ENCODE results near the gene DNAJB2. TPM values are rescaled to one million over a fixed set of nuclear protein-coding genes. Genes with fewer than 3 reads are reported as not detected.

Gene DNAJB2
- total and polyA plus RNA-seq, 2 of the 8 experiments (the other 6 are each of a cell fraction or from before 2014, with no cell fraction given) = 21.0 to 26.3 TPM

GRCh38 chr2:219261024-219261855, 17.9 kb upstream of the DNAJB2 start (continued):
- no peak for TF ChIP-seq CHD7 (IDR thresholded peaks at IDR 0.05; ENCODE audit: insufficient replicate concordance, low read length)
- TF ChIP-seq BCL11A (IDR thresholded peaks at IDR 0.05; ENCODE audit: low read depth in 2 of 2, low read length in 2 of 2) = no peak
- no peak for TF ChIP-seq TAF1 (IDR thresholded peaks at IDR 0.05; ENCODE audit: low read depth, low read length)
- no peak for TF ChIP-seq TBP (IDR thresholded peaks at IDR 0.05; ENCODE audit: low read depth, low read length)
- TF ChIP-seq KDM1A (IDR thresholded peaks at IDR 0.05; ENCODE audit: borderline replicate concordance, low read length) = no peak

All from H1 (cell line).